ENCODE measurements around the gene HAS3.
"Not testable (repeated sequence)": the region's sequence is repeated elsewhere in the genome, so short reads cannot be mapped to it uniquely, and the experiment has no call there.

The HAS3 gene

GRCh38 chr16:69116256-69116875, 10.9 kb downstream of the HAS3 start:
- no peak for DNase-seq

- no peak for DNase-seq
Observed at GRCh38 chr16:69116906-69117305, 11.5 kb downstream of the HAS3 start.

- no peak for DNase-seq
Observed at GRCh38 chr16:69118468-69118867, 13.0 kb downstream of the HAS3 start.

GRCh38 chr16:69118994-69119393, 13.5 kb downstream of the HAS3 start:
- no peak for DNase-seq

GRCh38 chr16:69119536-69119935, 14.1 kb downstream of the HAS3 start:
- no peak for DNase-seq

- no peak for DNase-seq
Observed at GRCh38 chr16:69120096-69120664, 14.7 kb downstream of the HAS3 start.

- peak; percentile 25 for DNase-seq
Observed at GRCh38 chr16:69123910-69124309, 18.5 kb downstream of the HAS3 start.

GRCh38 chr16:69124406-69124805, 19.0 kb downstream of the HAS3 start:
- DNase-seq = not testable (repeated sequence)

GRCh38 chr16:69124961-69125360, 19.5 kb downstream of the HAS3 start:
- not testable (repeated sequence) for DNase-seq

- DNase-seq = no peak
Observed at GRCh38 chr16:69126221-69126620, 20.8 kb downstream of the HAS3 start.

GRCh38 chr16:69126801-69127200, 21.3 kb downstream of the HAS3 start:
- DNase-seq = not testable (repeated sequence)

- no peak for DNase-seq
Observed at GRCh38 chr16:69127966-69128510, 22.6 kb downstream of the HAS3 start.

- DNase-seq = no peak
Observed at GRCh38 chr16:69130461-69130860, 25.0 kb downstream of the HAS3 start.

- peak; percentile 12 for DNase-seq
Observed at GRCh38 chr16:69131167-69131838, 25.9 kb downstream of the HAS3 start.

- DNase-seq = peak; percentile 33
Observed at GRCh38 chr16:69131839-69132423, 26.5 kb downstream of the HAS3 start.

- peak; percentile 5 for DNase-seq
Observed at GRCh38 chr16:69132424-69133252, 27.2 kb downstream of the HAS3 start, which contains the start of the genes CHTF8 and UTP4. TSS of gene CHTF8 (minus strand) at chr16:69132588. CDS start at chr16:69121458, 11,130 bp downstream. TSS of gene UTP4 (plus strand) at chr16:69132649. CDS start at chr16:69133460, 811 bp downstream.

- no peak for DNase-seq
Observed at GRCh38 chr16:69133373-69133954, 28.0 kb downstream of the HAS3 start.

GRCh38 chr16:69138608-69139007, 33.2 kb downstream of the HAS3 start:
- no peak for DNase-seq

- not testable (repeated sequence) for DNase-seq
Observed at GRCh38 chr16:69139464-69139863, 34.0 kb downstream of the HAS3 start.

- DNase-seq = no peak
Observed at GRCh38 chr16:69141014-69141413, 35.6 kb downstream of the HAS3 start.

- no peak for DNase-seq
Observed at GRCh38 chr16:69141936-69142335, 36.5 kb downstream of the HAS3 start.

GRCh38 chr16:69143116-69143515, 37.7 kb downstream of the HAS3 start:
- no peak for DNase-seq
